Progenitor cell of endocrine pancreas (in vitro differentiated cells): ENCODE data around the gene FHAD1. TPM values are rescaled to one million over a fixed set of nuclear protein-coding genes. Genes with fewer than 3 reads are reported as not detected.

Source experiments
- DNase-seq: peaks from one replicate; pipeline ENCODE4 v3.0.0; 2021; ENCODE audit warnings: low spot score; ENCODE audit not compliant: unreplicated experiment
- H3K27ac Mint-ChIP-seq: 2 replicates; pipeline ENCODE4 v1.8.0; 2021; ENCODE audit warnings: mild to moderate bottlenecking, moderate library complexity, mixed read lengths
- H3K27me3 Mint-ChIP-seq: 2 replicates; pipeline ENCODE4 v1.8.0; 2021; ENCODE audit warnings: mixed read lengths
- H3K36me3 Mint-ChIP-seq: 2 replicates; pipeline ENCODE4 v1.8.0; 2022; ENCODE audit warnings: mixed read lengths; ENCODE audit not compliant: insufficient read depth
- H3K4me1 Mint-ChIP-seq: 2 replicates; pipeline ENCODE4 v1.8.0; 2021; ENCODE audit warnings: low read depth, mixed read lengths
- H3K4me3 Mint-ChIP-seq: 2 replicates; pipeline ENCODE4 v1.8.0; 2021; ENCODE audit warnings: low read depth, mild to moderate bottlenecking, moderate library complexity, mixed read lengths
- H3K9me3 Mint-ChIP-seq: 2 replicates; pipeline ENCODE4 v1.8.0; 2021; ENCODE audit warnings: low read depth, mixed read lengths
- total RNA-seq: library from RNA; stranded (reverse); gene quantifications from 2 replicates; pipeline ENCODE4 v1.2.1, GENCODE V29; 2021
- TF ChIP-seq, protein P1 (sequence below): fragments of 200-600 bp; sonication (generic); IDR thresholded peaks from one replicate; pipeline ENCODE4 v1.5.0; 2021; ENCODE audit warnings: antibody characterized with exemption, mild to moderate bottlenecking; ENCODE audit not compliant: unreplicated experiment

FHAD1 gene
- total RNA-seq, 1 donor from 2014 or later = 5.0 TPM

DNA sequence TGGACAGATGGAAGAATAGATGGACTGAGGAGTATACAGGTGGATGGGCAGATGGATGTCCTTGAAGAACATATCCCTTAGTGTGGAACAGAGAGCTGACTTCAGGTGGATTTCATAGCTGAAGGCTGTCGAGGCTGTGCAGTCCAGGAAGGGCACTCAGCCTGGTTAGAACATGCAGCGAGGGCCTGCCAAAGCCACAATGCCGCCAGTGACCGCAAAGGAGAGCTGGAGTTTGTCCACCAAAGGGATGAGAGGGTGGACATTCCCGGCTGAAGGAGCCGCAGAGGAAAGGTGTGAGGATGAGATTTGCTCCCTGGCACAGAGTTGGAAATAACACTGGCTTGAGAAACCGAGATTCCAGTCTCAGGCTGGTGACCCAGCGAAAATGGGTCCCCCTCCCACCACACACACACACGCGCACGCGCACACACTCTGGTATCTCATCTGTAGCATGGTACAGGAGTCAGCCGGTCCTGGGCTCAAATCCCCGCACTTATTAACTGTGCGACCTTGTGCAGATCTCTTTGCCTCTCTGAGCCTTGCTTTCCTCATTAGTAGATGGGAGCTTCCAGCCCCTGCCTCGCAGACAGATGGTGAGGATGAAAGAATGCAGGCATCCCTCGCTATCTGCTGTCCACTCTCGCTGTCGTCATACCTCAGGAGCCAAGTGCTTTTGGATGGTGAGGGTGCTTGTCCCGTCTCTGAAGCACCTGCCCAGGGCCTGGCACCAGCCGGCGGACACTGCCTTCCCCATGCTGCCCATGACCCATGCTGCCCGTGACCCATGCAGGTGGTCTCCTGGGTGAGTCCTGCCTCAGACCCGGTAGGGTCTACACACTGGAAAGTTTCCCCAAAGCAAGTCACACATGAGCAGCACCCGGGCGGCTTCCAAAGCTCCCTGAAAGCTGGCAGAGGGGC is 135.8 kb downstream of the FHAD1 start:
- H3K9me3 Mint-ChIP-seq = no peaks in the 10 kb centered on the region
- H3K4me1 Mint-ChIP-seq = peaks cover 5% of the 10 kb centered on the region
- TF ChIP-seq, protein P1, sequence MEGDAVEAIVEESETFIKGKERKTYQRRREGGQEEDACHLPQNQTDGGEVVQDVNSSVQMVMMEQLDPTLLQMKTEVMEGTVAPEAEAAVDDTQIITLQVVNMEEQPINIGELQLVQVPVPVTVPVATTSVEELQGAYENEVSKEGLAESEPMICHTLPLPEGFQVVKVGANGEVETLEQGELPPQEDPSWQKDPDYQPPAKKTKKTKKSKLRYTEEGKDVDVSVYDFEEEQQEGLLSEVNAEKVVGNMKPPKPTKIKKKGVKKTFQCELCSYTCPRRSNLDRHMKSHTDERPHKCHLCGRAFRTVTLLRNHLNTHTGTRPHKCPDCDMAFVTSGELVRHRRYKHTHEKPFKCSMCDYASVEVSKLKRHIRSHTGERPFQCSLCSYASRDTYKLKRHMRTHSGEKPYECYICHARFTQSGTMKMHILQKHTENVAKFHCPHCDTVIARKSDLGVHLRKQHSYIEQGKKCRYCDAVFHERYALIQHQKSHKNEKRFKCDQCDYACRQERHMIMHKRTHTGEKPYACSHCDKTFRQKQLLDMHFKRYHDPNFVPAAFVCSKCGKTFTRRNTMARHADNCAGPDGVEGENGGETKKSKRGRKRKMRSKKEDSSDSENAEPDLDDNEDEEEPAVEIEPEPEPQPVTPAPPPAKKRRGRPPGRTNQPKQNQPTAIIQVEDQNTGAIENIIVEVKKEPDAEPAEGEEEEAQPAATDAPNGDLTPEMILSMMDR = no peak
- H3K36me3 Mint-ChIP-seq = no peaks in the 10 kb centered on the region
- H3K27me3 Mint-ChIP-seq = peaks cover 71% of the 10 kb centered on the region
- DNase-seq = no peak
- H3K27ac Mint-ChIP-seq = no peak overlapping the region
- no peak overlapping the region for H3K4me3 Mint-ChIP-seq

DNA sequence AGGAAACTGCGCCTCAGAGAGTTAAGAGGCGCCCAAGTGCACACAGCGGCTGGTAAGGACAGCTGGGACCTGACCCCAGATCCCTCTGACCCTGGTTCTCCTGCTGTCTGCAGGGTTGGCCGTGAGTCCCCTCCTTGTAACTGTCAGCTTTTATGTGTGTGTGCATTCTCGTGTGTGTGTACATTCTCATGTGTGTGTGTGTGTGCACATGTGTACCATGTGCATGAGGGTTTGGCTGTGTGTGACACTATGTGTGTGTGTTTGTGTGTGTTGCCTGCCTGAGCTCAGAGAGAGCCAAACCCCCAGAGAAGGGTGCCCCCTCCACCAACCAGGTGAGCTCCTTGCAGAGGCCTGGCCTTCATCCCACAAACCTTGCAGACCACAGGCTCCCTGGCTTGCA is 136.8 kb downstream of the FHAD1 start:
- no peaks in the 10 kb centered on the region for H3K36me3 Mint-ChIP-seq
- no peaks in the 10 kb centered on the region for H3K9me3 Mint-ChIP-seq
- TF ChIP-seq, protein P1 = no peak
- no peak for DNase-seq
- peaks cover 80% of the 10 kb centered on the region for H3K27me3 Mint-ChIP-seq
- H3K4me3 Mint-ChIP-seq = no peak overlapping the region
- no peak overlapping the region for H3K27ac Mint-ChIP-seq
- peaks cover 1% of the 10 kb centered on the region for H3K4me1 Mint-ChIP-seq

DNA sequence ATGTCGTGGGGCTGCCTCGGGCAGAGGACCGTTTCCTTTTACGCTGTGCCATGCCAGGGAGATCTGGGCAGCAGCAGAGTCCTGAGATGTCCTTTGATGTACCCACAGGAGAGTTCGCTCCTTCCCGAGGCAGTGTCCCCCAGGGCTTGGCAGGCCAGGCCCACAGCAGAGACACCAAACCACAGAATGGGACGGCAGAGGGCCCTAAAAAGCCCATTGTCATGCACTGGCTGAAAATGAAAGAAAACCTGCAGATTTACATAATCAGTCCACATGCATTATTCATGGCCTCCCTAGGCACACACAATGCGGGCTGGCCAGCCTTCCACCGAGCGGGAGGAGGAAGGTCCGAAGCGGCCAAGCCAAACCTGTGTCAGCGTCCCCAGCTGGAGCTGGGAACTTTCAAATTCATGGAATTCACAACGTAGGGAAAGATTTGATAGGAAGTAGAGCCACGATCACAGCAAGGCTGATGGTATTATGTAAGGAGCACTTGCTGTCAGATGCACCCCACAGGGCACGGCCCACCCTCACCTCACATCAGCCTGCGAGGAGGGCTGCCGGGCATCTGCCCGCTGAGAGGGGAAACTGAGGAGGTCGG is 137.4 kb downstream of the FHAD1 start:
- no peak overlapping the region for H3K4me3 Mint-ChIP-seq
- H3K27me3 Mint-ChIP-seq = peaks cover 84% of the 10 kb centered on the region
- TF ChIP-seq, protein P1 = no peak
- H3K9me3 Mint-ChIP-seq = no peaks in the 10 kb centered on the region
- H3K4me1 Mint-ChIP-seq = no peaks in the 10 kb centered on the region
- H3K36me3 Mint-ChIP-seq = no peaks in the 10 kb centered on the region
- H3K27ac Mint-ChIP-seq = no peak overlapping the region
- DNase-seq = no peak

DNA sequence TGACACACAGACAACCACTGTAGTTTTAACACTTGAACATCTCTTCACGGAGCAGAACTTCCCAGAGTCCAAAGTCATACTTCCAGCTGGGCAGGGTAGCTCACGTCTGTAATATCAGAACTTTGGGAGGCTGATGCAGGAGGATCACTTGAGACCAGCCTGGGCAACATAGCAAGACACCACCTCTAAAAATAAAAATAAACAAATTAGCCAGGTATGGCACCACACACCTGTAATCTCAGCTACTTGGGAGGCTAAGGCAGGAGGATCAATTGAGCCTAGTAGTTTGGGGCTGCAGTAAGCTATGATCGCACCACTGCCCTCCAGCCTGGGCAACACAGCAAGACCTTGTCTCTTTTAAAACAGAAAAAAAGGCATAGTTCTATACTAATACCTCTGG is 138.4 kb downstream of the FHAD1 start:
- Mint-ChIP-seq H3K4me1 (no peaks in the 10 kb centered on the region), H3K9me3 (no peaks in the 10 kb centered on the region), H3K27ac (no peak overlapping the region), H3K27me3 (peaks cover 77% of the 10 kb centered on the region), H3K36me3 (no peaks in the 10 kb centered on the region), H3K4me3 (no peak overlapping the region)
- TF ChIP-seq, protein P1 = no peak
- no peak for DNase-seq

DNA sequence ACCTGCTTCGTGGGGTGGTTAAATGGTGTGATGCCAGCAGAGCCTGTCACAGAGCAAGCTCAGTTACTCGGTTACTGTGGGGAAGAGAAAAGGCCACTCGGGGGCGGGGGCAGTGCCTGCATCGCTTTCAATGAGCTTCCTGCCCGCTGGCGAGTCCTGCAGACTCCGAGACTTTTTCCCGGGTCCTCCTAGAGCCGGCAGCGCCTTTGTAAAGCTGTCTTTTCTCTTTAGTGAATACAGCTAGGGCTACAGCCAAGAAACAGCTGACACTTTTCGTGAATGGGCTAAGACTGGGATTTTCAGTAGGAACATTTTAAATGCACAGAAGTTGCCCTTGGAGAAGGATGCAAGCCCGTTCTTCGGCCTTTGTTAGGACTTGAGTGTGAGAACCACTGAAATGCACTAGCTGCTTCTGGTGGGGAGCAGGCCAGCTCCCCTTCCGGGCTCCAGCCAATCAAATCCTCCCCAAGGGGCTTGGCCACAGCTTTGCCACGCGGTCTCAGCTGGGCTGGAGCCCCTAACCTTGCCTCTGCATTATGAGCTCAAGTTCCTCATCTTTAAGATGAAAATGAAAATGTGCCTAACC is 139.2 kb downstream of the FHAD1 start:
- Mint-ChIP-seq H3K36me3 (no peaks in the 10 kb centered on the region), H3K27ac (no peak overlapping the region), H3K4me1 (no peaks in the 10 kb centered on the region), H3K27me3 (peaks cover 74% of the 10 kb centered on the region), H3K9me3 (no peaks in the 10 kb centered on the region), H3K4me3 (no peak overlapping the region)
- DNase-seq = no peak
- TF ChIP-seq, protein P1 = no peak
